Activated T-cell treated with anti-CD3 and anti-CD28 coated beads, Interleukin-2, amount 50 U/mL, for 48 hours (primary cell): ENCODE measurements around the gene MT2A.

ENCODE experiments used
- DNase-seq, 2 experiments: peaks; one replicate each; pipeline ENCODE4 v3.0.0-alpha.2; 2020

Gene MT2A

DNA sequence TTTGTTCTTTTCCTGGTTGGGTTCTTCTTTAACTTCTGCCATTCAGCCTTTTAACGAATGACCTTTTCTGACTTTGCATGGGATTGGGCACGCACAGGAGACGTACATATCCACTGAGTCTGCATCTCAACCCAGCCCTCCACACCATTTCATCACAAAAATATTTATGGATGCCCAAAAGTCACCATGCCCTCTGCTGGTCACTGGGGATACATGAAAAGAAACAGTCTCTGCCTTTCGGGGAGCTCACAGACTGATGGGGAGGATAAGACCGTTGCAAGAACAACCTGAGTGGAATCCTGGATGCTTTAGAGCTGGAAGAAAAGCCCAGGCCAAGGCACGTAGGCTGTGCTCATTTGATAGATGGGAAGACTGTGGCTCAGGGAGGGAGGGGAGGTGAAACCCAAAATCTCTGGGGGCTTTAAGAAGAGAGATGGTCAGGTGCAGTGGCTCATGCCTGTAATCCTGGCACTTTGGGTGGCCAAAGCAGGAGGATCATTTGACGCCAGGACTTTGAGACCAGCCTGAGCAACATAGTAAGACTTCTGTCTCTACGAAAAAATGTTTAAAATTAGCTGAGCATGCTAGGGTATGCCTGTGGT, 7.9 kb upstream of the MT2A start:
- peak in 1 of 2 experiments; percentile 40 for DNase-seq

DNA sequence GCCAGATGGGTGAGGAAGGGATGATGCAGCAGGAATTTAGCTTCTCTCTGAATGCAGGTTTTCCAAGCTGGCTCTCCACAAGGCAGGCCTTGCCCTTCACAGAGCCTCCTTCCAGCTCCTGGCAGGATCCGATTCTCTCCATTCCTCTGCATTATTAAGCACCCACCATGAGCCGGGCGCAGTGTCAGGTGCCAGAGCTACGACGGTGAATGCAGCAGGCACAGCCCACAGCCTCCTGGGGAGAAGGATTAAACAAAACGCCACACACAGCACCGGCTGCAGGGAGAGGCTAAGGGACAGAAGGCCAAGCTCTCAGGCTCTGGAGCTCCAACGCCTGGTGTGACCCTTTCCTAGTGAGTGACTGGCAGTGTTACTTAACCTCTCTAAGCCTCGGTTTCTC, 7.1 kb upstream of the MT2A start:
- peak in 1 of 2 experiments; percentile 8 for DNase-seq

DNA sequence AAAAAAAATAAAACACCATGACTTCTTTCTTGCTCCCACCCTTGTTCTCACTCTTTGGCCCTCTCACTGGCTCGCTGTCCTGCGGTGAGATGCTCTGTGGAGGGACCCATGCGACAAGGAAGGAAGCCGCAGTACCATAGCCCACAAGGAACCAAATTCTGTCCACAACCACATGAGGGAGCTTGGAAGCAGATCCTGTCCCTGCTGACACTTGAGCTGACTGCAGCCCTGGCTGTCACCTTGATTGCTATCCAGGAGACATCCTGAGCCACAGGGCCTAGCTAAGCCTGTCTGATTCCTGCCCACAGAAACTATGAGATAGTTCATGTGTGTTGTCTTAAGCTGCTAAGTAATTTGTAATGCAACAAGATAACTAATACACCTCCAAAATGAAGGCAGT, 4.8 kb upstream of the MT2A start:
- no peak for DNase-seq

DNA sequence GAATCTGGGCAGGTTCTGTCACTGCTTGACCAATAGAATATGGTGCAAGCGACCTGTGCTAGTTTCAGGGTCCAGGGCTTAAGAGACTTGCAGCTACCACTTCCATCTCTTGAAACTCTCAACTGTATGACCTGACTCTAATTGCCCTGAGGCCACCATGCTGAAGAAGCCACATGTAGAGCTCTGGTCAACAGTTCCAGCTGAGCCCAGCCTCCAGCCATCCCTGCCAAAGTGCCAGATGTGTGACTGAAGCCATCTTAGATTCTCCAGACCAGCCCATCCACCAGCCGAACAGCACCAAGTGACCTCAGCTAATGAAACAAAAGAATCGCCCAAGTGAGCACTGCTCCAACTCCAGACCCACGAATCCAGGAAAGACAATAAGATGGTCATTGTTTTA, 3.4 kb upstream of the MT2A start:
- no peak for DNase-seq

DNA sequence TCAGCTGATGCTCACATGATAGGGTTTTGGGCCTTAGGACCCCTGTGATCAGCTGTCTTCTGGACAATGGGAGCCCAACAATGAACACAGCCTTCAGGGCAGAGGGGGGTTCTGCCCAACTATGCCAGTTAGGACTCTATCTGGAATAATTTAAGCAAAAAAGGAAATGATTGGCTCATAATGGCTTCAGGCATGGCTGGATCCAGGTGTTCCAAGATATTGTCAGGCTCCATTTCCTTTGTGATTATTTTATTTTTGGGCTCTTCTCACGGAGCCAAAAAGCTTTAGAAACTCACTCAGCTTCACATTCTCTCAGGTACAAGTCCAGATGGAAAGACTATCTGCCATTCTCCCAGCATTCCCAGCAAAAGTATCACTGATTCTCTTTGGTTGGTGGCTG, 2.9 kb upstream of the MT2A start:
- no peak for DNase-seq

DNA sequence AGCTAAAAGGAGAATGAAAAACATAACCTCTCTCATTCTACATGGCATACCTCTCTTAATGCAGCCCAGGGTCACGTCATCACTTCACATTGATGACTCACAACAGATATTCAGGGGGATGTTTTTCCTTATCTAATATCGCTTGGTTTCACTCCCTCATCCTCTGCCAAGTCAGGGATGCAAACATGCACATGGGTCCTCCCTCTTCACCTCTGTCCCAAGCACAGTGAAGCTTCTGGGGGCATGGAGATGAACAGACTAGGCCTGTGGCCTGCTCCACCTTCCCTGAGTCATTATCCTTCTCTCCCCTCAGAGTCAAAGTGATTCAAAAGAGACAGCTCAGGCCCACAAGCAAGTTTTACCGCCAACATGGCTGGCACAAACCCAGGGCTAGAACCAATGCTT, 2.3 kb upstream of the MT2A start:
- no peak for DNase-seq

DNA sequence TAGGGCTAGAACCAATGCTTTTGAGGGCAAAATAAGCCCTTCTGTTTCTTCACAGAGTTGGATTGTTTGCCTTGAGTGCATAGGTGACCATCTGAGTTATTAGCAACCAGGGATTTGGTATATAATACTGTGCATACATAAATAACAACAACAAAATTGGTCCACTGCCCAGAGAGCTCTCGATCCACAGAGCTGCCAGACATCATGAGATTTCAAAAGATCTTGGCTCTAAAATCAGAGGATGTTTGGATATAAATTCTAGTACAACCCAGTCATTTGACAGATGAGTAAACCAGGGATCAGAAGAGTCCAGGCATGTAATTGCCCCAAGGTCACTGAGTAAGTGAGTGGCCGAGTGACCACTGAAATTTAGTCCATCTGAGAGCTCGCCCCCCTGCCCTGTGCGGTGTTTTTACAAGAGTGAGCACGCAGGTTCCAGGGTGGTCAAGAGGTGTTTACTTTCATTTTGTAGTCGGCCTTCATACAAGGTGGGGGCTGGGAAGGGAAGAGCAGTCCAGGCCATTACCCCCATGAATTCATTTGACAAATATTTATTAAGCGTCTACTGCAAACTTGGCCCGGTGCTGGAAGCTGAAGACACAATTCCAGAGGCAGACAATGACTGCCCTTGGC, 1.8 kb upstream of the MT2A start:
- no peak for DNase-seq

DNA sequence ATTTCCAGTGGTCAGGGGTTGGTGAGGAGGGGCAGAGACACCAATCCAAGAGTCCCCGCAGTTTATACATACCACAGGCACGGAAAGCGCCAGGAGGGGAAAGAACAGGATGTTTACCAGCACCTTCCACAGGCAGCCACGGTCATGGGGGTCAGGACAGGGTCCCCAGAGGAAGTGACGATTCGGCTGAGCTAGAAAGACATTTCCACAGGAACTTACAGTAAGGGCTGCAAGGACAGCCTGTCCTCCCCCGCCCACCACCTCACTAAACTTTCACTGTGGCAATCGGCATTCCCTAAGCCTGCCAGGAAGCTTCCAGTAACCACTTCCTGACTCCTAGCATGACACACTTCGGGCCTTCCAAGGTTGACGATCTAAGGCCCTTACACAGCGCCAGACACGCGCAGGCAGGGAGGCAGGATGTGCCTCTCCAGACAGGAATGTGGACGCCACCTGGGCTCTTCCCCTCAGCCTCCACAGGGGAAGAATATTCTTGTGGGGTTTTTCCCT, 1.2 kb upstream of the MT2A start:
- no peak for DNase-seq

DNA sequence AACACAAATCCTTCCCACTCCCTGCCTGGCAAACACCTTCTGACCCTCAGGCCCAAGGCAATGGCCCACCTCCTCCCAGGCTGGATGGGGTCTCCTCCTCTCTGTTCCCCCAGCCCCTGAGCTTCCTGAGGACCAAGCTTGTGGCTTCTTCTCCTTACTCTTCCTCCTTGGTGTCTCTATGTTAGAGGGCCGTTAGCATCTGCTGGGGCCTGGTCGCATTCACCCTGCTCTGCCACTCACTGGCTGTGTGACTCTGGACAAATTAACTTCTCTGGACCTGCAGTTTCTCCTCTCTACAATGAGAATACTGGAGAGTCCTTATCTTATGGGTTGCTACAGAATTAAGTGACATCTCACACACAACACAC, 725 bp upstream of the MT2A start:
- no peak for DNase-seq

DNA sequence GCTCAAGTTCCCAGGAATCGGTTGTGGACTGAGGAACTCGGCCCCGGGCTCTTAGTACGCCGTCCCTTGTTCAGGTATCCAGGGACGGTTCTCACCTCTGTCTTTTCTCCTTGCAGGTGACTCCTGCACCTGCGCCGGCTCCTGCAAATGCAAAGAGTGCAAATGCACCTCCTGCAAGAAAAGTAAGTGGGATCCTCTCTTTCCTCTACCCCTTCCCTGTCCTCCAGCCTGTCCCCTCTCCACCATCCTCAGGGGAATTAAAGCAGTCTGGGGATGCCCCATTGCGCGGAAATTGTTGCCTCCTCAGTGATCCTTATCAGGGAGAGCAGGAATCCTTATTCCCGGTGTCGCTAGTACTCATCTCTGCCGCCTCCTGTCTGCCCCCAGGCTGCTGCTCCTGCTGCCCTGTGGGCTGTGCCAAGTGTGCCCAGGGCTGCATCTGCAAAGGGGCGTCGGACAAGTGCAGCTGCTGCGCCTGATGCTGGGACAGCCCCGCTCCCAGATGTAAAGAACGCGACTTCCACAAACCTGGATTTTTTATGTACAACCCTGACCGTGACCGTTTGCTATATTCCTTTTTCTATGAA, 585 bp downstream of the MT2A start:
- peak in 1 of 2 experiments; percentile 52 for DNase-seq

DNA sequence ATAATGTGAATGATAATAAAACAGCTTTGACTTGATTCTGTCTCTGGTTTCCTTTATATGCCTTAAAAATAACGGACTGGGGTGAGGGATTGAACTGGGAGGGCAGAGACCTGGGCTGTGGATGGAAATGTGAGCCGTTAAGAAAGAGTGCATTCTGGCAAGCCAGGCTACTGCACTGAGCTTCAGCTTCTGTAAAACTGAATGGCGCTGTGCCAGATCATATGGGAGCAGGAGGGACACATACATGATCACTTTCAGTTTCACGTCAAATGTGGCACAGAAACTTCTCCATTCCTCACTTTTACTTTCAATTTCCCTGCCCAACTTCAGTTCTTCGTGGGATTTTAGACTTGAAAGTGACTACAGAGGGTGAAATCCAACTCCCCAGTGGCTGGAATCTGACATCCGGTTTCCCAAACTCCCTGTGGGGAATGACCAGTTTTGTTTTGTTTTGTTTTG, 1.1 kb downstream of the MT2A start:
- peak; percentile 75 to 76 for DNase-seq

DNA sequence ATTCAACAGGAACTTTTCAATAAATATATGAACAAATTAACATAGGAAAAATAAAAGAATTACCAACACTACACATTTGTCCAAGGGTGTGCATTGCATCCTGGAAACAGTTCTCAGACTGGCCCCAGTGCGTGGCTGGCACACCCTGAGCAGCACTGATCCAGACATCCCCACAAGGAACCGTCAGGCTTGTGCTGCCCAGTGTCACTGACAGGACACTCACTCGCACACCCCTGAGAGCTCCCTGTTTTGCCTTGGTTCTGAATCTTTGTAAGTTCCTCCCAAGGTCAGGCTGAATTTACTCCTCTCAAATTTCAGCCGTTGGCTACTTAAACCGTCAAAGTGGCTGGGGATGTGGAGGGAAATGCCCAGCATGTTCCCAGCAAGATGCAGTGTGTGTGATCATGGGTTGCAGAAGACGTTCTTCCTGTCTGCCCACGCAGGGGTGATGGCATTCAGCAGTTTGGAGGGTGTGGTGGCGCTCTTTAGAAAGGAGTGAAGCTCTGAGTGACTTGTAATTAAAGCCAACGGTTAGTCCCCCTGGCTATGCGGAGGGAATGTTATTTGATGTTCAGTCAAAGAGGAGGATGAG, 1.7 kb downstream of the MT2A start:
- DNase-seq = peak; percentile 83 to 85

DNA sequence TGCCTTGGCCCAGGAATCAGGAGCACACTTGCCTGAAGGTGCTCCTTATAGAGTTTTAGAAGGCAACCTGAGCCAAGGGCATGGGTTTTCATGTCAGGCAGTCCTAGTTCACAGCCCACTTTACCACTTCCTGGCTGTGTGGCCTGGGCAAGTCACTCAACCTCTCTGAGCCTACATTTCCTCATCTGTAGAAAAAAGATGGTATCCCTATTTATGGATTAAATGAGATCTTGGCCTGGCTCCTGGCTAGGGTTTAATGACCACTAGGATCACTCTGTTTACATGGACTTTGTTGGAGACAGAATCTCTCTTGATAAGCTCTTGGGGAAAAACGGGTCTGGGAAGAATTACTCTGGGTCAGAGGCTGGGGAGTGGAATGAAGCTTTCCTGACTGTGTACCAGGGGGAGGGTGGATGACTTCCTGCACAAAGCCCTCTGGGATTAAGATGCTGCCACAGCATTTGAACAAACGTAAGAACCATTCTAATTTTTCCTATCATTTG, 2.3 kb downstream of the MT2A start:
- no peak for DNase-seq

DNA sequence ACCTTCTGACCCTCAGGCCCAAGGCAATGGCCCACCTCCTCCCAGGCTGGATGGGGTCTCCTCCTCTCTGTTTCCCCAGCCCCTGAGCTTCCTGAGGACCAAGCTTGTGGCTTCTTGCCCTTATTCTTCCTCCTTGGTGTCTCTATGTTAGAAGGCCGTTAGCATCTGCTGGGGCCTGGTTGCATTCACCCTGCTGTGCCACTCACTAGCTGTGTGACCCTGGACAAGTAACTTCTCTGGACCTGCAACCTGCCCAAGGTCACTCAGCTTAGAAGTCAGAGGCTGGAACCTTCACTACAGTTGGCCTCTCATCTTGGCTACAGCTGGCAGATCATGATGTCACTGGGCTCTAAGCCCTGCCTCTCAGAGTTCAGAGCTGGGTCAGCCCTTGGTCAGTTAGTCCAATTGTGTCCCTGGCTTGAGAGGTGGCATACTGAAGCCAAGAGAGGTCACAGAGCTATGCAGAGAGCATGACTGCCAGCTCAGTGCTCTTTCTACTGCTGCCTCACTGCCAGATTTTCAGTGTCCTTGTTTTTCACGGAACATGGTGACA, 3.0 kb downstream of the MT2A start:
- DNase-seq = peak in 1 of 2 experiments; percentile 32

DNA sequence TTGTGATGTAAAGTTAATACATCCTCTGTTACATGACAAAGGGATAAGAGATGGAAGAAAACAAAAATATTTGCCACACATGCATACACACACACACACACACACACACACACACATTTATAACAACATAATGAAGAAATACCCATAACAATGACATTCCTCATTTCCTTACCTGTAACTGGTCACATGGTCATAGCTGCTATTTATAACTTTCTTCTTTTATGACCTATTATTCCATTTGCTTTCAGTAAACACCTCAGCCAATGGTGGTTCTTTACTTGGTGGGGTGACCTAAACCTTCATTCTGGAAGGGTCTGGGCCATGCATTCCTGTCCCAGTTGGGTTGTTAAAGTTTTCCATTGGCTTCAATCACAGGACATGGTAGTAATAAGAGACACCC, 5.3 kb downstream of the MT2A start:
- no peak for DNase-seq

DNA sequence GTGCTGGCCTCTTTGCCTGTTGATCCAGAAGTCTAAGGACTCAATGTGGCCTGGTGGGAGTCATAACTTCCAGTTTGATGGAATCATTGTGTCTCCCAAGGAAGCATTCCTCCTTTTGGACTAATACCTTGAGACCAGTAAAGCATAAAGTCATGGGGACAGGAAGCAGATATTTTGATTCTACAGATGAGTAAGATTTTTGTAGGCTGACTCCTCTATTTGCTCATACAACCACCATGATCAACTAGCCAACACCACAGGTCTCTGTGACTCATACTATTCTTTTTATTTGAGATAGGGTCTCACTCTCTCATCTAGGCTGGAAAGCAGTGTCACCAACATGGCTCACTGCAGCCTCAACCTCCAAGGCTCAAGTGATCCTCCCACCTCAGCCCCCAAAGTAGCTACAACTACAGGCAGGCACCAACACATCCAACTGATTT, 6.2 kb downstream of the MT2A start:
- peak in 1 of 2 experiments; percentile 64 for DNase-seq

DNA sequence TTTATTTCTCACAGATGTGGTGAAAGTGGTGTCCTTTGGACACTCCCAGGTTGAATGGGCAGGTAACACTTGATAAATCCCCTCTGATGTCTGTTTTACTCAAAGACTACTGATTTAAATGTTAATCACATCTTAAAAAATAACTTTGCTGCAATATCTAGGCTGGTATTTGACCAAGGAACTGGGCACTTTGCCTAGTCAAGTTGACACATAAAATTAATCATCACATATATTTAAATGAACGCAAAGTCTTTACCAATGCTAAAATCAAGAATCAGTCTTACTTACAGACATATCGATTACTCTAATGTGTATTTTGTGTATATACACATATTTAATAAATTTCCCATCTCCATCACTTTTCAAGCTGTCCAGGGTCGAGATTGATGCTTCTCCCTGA, 7.0 kb downstream of the MT2A start:
- no peak for DNase-seq

DNA sequence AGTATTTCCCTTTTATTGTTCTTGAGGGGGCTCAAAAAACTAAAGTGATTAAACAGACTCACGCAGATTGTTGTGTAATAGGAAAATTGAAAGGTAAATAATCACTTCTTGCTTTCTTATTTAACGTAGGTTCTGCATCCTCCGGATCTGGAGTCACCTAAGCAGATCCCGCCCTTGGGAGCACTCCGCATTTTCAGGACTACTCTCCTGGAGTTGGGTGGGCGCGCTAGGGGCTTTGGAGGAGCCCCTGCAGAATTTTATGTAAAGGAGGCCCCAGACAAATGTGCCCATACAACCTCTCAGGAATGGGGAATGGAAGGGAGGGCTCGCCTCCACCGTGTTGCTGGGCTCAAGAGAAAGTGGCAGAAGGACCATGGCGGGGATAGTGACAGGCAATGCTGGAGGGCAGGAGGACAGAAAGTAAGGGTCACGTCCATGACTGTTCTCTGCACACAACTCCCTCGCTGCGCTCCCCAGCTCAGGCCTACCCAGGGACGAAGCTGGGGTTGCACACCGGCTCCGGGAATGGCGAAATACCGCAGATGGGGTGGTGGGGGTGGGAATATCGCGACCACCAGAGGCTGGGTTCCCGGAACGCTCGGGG, 8.3 kb downstream of the MT2A start:
- no peak for DNase-seq

DNA sequence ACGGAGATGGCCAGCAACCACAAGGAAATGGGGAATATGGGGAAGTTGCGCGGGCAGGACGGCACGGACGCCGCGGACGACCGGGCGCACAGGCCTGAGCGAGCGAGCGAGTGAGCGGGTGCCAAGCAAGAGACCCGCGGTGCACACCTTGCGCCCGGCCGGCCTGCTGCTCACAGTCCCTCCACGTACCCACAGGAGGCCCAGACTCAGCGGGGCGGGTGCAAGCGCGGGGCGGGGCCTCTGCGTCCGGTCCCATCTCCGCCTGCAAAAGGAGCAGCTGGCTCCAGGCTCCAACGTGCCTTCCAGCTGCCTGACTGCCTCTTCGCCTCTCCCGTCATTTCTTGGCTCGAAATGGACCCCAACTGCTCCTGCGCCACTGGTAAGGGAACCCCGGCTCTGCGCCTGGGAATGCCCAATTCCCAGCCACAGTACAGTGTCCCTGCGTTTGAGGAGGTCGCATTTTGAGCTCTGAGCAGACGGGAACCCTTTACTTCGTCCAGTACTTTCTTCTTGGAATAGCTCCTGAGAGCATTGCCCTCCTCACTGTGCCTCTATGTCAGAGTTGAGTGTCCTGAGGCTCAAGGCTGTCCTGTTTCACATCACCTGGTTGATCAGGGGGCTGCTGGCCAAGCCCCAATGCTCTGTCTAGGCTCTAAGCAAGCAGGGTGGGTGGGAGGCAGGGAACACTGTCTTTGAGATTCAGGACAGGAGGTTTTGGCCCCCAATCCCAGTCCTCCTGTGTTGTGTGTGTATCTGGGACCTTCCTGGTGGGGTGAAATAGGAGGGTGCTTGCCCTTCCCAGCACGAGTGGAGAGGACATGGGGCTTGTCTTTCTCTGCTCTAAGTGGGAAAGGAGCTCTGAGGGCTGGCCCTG, 9.1 kb downstream of the MT2A start:
- DNase-seq = peak; percentile 67 to 77

DNA sequence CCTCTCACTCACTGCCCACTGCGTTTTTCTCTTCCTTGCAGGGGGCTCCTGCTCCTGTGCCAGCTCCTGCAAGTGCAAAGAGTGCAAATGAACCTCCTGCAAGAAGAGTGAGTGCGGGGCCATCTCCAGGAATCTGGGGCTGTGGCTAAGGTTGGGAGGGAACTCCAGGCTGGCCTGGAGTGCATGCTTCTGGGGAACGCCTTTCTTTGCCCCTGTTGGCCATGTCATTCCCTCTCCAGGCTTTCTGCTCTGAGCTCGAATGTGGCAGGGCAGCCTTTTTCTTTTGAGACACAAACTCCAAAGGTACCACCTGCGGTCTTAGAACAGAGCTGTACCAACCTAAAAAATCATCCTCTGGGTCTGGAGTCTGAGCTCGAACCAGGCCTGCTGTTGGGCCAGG, 9.8 kb downstream of the MT2A start:
- no peak for DNase-seq

DNA sequence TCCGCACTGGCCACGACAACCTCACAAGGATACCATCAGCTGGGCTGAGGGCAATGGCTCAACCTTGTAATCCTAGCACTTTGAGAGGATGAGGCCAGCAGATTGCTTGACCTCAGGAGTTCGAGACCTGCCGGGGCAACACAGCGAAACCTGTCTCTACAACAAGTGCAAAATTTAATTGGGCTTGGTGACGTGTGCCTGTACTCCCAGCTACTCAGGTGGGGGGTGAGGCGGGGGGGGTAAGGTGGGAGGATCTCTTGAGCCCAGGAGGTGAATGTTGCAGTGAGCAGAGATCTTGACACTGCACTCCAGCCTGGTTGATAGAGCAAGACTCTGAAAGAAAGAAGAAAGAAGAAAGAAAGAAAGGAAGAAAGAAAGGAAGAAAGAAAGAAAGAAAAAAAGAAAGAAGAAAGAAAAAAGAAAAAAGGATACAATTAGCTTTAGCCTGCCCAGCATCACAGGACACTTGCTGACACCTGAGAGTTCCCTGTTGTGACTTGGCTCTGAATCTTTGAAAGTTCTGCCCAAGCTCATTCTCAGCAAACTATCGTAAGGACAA, 12.0 kb downstream of the MT2A start:
- DNase-seq = no peak
